Amniotic stem cell (primary cell): ENCODE data around the gene LIFR.
"Not testable (repeated sequence)": the region's sequence is repeated elsewhere in the genome, so short reads cannot be mapped to it uniquely, and the experiment has no call there.

Source experiments
- DNase-seq: peaks from one replicate; lab custom pipeline; 2025; lab: John Stamatoyannopoulos, UW

LIFR gene

DNA sequence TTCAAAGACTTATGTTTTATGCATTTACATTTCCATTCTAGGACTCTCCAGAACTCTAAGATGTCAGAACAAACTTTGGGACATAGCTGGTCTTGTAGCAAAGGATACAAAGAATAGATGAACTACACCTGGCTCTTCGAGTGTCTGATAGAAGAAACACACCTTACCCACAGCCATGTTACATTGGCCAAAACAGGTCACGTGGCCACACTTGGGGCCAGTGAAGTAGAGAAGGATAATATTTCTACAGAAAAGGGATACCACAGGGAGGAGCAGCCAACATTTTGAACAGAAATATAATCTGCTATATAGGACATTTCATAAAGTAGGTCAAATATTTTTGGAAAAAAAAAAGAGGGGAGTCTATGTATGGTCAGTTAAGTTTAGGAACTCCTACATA is 22.7 kb upstream of the LIFR start:
- no peak for DNase-seq

DNA sequence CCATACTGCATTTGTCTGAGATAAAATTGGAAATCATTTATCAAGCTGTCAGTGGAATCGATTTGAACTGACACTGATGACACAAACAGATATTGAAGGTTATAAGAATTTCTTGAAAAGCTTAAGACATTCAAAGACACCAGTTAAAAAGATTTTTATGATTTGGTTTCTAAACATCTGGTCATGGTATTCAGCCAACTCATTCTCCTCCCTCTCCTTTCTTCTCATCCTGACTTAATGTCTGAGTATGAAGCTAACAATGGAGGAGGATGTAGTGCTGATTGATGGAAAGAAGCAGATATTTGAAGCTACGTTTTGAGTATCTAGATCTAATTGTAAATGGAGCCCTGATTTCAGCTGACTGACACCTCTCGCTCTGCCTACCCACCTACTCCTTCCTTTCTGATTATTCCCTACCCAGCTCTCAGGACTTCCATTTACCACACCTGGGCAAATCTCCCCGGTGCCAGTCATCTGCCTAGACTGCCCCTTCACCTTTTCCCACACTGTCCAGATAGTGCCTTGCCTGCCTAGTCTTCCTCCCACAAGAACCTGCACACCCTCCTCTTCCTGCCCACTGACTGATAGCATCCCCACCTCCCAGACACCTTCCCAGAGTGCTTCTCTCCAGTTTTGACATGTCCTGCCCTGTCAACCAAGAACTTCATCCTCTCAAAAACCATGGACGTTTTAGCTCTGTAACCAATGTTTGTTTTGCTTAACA is 20.7 kb upstream of the LIFR start:
- DNase-seq = no peak

DNA sequence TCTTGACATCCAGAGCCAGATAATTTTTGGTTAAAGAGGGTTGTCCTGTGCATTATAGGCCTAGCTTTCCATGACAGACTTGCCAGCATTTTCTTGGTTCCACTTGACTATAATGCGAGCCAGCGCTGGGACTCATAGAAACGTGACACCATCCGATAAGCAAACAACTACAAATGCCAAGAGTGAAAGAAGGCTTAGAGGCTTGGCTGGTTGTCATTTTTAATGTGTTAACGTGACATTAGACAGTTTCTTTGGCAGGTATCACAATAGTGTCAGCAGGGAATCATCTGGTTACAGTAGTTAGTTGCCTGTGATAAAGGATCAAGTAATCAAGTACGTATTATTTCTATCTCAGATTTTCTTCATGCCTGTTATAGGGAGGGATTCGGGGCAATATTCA is 20.0 kb upstream of the LIFR start:
- no peak for DNase-seq

DNA sequence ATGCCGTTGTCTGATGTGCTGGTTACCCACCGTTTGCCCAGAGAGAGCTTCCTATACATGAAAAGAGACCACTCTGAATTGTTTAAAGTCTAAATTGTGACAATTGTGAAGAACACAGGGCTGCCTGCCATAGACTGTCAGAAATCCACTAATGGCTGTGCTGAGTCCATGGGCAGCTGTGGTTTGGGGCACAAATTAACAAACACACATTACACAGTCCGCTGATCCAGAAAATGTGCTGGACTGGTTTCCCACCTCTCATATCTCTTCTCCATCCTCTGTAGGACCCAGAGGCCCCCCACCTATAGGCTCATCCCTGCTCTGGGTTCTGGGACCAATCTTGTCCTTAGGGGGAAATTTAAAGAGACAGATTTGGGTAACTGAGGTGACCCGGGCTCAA is 19.0 kb upstream of the LIFR start:
- DNase-seq = no peak

DNA sequence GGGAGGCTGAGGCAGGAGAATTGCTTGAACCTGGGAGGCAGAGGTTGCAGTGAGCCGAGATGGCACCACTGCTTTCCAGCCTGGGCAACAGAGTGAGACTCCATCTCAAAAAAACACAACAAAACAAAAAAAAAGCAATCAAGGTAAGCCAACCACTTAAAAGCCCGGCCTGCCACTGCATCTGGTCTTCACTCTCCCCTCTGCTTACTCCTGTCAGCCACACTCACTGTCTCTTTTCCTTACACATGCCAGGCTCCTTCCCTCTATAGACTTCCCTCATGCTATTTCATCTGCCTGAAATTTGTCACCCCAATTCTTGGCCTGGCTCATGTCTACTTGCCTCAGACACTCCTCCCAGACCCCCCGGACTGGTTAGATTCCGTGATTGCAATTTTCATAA is 17.6 kb upstream of the LIFR start:
- DNase-seq = no peak

DNA sequence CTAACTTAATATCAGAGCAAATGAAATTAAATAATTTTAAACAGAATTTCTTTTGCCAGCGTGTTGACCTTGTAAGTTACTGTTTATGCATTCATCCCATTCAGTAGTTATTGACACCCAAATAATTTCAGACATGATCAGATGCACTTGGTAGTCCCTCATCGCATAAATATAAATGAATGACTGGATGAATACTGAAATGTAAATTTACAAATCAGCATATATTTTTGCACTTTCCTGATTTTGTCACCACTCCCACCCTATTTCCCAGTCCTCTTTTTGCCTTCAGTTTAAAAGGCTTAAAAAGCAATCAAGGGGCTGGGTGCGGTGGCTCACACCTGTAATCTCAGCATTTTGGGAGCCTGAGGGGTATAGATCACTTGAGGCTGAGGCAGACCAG is 17.1 kb upstream of the LIFR start:
- no peak for DNase-seq

DNA sequence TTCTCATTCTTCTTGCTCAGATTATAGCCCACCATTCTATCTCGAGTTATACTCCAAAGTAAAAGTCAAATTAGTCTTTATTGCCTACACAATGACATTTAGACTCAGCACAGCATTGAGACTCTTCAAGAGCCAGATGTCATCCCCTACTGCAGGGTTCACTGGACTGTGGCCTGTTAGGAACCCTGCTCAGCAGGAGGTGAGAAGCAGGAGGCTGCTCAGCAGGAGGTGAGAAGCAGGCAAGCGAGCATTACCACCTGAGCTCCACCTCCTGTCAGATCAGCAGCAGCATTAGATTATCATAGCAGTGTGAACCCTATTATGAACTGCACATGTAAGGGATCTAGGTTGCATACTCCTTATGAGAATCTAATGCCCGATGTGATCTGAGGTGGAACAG is 12.7 kb upstream of the LIFR start:
- no peak for DNase-seq

DNA sequence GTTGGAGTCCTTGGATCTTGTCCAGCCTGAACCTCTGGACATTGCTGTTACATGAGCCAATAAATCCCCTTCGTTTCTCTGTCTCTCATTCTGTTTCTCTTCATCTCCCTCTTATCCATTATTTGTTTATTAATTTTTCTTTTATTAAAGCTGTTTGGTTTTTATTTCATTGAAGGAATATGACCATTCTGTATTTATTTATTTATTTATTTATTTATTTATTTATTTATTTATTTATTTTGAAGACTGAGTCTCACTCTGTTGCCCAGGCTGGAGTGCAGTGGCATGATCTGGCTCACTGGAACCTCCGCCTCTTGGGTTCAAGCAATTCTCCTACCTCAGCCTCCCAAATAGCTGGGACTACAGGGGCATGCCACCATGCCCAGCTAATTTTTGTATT is 10.9 kb upstream of the LIFR start:
- DNase-seq = not testable (repeated sequence)

DNA sequence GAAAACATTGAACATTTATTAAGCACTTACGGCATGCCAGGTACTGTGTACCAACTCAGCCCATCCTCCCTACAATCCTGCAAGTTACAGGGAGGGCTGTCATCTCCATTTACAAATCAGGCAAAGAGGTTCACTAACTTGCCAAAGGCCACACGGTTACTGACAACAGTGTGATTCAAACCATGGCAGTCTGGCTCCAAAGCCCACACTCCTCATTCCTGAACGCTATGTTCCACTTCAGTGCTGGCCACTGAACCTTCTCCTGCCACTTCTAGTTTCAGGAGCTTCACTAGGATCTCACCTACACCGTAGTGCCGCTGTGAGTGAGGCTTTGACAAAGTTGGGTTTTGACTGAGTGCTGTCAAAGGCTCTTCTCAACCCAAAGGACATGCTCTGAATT is 7.2 kb upstream of the LIFR start:
- no peak for DNase-seq

DNA sequence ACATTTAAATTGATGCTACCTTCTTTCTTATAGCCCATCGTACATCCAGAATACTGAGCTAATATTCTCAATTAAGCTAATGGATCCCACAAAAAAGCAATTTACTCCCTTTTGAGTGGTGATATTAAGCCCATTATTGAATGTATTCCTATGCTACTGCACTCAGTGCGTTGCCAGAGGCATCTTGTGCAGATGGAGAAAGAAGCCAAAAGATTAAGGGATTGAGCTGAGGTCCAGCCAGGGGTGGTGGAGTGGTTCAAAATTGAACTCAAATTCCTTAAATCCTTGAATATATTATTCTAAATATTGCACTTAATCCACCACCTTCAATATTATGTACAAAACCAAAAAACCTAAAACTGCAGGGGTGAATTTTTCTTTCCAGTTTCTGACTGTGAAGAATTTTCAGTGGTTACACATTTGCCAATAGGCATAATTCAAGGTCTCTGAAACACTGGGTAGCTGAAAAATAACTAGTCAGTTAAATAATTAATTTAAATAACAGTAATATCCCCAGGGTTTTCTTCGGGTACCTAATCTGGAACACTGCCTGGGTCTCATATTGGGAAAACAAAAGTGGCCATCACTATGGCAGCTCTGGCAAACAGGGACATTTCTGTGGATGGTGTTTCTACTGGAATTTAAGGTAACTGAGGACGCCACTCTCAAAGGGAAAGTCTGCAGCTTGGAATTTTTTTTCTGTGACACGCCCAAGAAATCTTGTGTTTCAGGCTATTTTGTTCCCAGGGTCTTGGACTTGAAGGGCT is 6.2 kb upstream of the LIFR start:
- DNase-seq = no peak

DNA sequence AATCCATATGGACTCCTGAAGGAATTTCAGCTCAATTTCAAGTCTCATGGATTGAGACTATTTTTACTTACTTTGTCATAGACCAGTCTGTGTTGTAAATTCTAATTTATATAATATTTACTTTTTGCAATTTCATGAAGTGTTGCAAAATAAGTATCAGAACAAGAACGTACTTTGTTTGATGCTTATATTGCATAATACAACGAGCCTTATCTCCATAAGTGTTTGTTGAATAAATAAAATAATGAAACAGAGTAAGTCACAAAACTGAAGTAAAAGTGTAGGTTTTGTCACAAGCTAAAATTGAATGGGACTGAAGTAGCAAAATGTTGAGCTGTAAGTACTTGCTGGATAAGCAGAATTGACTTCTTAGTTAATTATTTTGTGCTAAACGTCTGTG is 3.0 kb upstream of the LIFR start:
- no peak for DNase-seq

DNA sequence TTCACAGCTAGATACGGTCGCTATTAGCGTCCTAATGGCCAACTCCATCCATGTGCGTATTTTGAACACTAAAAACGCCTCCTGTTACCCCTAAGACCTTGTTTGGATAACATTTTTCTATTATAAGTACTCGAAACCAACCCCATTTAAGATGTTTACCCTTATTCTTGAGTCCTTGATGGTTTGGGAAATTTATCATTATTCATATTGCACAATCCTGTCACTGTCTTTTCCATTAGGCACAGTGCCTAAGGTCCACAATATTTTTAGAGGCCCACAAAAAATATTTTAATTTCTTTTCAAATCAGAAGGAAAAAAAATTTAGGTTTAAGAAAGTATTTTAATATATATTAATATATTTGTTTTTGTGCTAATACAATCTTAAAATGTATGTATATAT is 1.3 kb upstream of the LIFR start:
- no peak for DNase-seq

DNA sequence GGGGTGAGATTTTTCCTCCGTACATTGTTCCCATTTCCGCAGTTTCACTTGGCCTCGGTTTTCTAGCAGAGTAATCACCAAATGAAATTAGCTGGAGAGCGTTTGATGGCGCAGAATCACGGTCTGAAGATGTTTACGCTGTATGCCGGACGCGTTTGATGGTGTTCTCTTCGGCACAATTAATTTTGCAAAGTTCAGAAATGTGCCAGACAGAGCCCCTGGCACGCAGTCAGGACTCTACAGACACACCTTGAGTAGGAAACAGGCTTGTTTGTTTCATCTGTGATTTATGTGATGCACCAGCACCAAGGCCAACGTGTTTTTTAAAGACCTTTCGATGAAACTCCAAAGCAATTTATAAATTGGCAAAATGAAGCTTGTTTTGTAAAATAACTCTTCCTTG is 863 bp upstream of the LIFR start:
- DNase-seq = no peak

DNA sequence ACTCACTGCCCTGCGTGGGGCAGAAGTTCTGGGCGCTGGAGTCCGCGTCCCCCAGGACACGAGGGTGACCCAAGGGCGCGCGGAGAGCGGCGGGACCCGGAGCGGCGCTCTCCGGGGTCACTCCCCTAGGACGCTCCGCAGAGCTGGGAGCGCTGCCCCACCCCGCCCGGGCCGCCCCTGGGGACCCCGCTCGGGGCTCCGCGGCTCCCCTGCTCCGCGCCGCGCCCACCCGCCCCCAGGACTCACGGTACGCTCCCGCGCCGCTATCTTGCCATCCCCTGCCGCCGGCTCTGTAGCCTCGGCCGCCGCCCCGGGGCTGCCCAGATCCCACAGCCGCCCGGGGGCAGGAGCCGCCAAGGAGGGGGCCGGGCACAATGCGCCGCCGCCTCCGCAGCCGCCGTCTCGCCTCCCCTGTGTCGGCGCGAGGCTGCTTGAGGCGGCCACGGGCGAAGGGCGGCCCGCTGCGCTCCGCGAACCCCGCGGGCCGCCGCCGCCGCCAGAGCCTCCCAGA is 303 bp downstream of the LIFR start:
- DNase-seq = no peak

DNA sequence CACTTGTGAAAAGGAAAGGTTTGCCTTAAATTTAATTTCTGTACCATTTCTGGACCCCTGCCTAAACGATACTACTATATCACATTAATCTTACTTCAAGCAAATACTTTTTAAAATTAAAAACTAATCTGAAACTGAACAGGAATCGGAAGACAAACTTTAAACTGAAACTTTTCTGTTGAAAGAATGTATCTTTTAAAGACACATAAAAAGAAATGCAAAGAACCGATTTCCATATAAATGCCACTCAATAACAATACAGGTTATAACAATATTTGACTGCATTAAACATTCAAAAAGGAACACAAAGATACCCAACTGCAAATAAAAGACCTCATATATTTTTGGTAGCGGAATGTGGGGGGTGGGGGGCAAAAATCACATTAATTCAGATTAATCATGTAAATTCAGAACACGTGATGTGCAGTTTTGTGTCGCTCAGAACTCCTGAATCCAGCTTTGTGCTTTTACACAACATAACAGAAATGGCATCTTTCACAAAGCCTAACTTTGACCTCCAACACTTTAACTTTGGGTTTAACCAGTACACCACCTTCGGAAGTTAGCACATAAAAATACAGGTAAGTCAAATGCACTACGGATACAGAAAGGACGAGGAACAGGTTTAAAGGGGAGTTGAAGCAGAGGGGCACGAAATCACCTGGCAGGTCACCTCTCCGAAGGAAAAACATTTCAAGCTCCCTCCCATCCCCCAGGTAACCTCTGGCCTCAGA is 925 bp downstream of the LIFR start:
- no peak for DNase-seq

DNA sequence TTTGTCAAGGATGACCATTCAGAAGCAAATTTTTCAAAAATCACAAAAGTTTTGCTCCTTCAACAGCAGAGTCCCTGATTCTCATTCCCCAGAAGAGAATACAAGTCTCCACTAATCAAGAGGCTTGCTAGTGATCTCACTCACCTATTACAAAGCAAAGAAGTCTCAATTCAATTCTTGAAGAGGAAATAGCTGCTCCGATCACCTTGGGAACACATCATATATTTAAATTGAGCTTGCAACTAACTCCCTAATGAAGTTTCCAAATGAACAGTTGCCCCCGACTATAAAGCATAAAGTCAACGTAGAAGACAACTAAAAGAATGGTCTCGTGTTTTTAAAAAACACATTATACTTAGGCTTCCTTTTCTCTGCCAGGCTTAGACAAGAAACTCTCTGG is 1.6 kb downstream of the LIFR start:
- no peak for DNase-seq

DNA sequence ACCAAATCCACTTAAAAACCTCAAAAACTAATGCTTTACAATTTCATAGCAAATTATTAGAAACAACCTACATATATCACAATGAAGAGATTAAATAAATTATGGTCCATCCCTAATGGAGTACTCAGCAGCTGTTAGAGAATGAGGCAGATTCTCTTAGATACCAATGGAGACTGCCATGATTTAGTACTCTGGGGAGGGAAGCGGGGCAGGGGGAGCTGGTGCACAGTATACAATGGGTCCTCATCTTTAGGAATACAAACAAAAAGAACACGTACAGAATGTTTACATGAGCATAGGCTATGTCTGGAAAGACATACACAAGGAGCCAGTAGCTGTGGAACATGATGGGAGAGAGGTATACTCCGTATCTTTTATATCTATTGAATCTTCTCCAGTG is 2.0 kb downstream of the LIFR start:
- no peak for DNase-seq

DNA sequence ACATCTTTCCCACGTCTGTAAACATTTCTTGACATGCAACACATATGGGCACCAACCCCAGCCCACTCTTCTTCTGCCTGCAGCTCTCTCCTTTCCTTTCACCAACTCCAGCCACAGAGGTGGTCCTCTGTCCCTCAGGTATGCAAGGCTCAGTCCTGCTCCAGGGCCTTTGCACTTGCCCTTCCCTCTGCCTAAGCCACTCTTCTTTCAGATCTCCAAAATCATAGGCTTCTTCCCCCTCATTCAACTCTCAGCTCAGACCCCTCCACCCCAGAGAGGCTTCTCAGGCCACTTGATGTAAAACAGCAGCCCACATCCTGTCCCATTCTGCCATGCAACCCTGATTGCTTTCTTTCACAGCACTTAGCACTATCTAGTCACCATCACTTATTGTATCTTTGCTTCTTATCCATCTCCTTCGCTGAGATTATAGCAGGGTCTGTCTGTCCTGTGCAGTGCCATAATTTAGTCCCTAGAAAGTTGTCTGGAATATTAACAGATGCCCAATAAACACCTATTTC is 3.4 kb downstream of the LIFR start:
- DNase-seq = no peak

DNA sequence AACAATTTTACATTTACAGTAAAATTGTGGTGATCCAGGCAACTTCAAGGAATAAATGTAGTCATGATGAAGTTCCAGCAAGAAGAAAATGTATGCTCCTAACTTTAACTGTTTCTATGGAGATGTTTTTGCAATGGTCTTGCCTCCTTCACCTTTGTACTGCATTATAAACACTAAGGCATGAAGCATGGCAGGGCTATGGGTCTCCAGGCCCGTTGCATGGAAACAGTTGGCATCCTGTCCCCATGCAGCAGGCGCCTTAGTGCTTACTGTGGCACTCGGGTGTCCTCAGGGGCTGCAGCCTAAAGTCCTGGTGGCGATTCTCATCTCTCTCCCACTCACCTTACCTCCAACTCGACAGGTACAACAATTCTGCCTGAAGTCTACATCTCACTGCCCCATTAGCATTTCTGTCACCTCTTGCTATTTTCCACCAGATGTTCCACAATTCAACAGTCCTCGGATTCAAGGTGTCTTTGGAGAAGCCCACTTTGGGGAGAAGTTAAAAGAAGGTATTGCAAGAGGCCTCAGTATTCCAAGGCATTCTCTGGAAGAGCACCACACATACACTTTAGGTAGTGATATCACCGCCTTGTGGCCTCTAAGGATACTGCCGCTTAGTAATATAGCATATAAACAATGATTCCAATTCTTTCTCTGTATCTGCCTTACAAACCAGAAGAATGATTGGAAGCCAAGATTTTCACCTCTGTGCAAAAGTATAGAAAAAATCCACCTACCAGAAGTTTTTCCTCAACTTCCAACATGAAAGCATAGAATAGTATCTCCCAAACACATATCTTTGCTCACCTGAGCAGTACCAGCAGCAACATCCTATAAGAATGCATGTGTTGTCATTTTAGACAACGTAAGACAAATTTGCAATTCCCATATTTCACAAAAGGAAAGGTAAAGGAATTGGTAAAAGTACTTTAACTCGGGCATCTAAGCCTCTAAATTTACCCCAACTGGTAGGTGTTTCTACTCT is 5.1 kb downstream of the LIFR start:
- DNase-seq = peak; percentile 32

DNA sequence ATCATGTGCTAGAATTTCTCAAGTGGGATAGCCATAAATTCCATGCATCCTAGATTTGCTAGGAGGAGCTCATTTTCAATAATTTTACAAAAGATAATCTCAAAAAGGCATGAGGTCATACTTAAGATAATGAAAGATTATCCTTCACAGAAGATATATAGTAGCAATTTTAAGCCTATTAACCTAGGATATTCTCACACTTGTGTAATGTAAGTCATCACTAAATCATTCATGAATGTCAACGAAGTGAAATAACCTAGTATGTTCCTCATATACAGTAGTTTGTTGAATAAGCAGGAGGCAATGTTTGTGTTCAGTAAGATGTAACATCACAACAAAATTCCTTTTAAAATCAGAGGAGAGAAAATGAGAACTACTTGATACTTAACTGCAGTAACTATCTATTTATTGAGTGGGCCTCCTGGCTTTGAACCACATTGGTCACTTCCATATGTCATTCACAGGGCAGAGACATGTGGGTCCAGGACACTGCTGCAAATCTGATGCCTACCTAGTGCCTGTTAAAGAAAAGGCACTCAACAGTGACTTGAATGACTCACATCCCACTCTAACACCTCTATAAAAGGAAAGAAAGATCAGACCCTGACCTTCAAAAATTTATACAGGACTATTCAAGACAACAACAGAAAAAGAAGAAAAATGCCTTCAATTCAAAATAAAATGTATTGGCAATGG is 8.2 kb downstream of the LIFR start:
- no peak for DNase-seq

DNA sequence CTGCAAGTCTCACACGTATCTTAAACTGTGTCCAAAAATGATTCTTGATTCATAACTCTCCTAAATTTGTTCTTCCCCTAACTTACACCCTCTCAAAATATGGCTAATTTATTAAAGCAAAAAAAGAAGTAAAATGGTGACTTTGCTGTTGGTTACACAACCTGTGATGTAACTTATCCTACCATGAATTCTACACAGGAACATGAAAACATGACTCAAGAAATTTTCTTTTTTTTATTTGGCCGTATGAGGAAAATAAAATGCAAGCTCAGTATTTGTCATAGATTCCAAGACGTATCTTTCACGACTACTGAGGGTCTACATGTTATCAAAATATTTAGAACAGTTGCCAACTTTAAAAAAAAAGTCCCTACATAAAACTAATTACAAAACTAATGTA is 9.2 kb downstream of the LIFR start:
- no peak for DNase-seq
